H1 (cell line): ENCODE measurements around the gene RIPK4. TPM values are rescaled to one million over a fixed set of nuclear protein-coding genes. Genes with fewer than 3 reads are reported as not detected.

Experiments
- GTF2F1 ChIP-seq: IDR thresholded peaks from 2 replicates; pipeline ENCODE4 v1.6.1; 2012; ENCODE audit warnings: low read depth, low read length, improper control_type of control experiment, borderline replicate concordance
- POU5F1 ChIP-seq: IDR thresholded peaks from 2 replicates; pipeline ENCODE4 v1.6.1; 2011; ENCODE audit warnings: low read depth, mild to moderate bottlenecking, low read length, moderate library complexity
- TEAD4 ChIP-seq: IDR thresholded peaks from 2 replicates; pipeline ENCODE4 v1.6.1; 2012; ENCODE audit warnings: low read depth, low read length, inconsistent platforms, mixed read lengths
- polyA plus RNA-seq, 7 experiments: library from polyadenylated mRNA; depleted of rRNA in 3 of 7; stranded (reverse) in 5 of 7; unstranded in 2 of 7; fragments of >200 nt in 5 of 7; fragments of 200-250 nt in 2 of 7; gene quantifications; 1 replicate in 5 of 7; 2 replicates in 1 of 7; 4 replicates in 1 of 7; pipeline versions ENCODE4 v1.2.1 to v1.2.3, GENCODE V29; 2011 to 2013; ENCODE audit warnings: missing spikeins in 2 of 7, mixed read lengths in 2 of 7
- total RNA-seq: library from RNA; stranded (reverse); fragmentation: NEBNext Ultra II Directional; extraction: Animal tissue kit (Norgen Biotek cat#: 25700); gene quantifications from 2 replicates; pipeline ENCODE4 v1.2.1, GENCODE V29; 2021
- TF ChIP-seq, protein P1 (sequence below): IDR thresholded peaks from 2 replicates; pipeline ENCODE4 v1.6.1; 2012; ENCODE audit warnings: inconsistent platforms
- TF ChIP-seq, protein P2 (sequence below): fragments of 300-600 bp; sonication (generic); IDR thresholded peaks from 2 replicates; pipeline ENCODE4 v1.7.1; 2012; ENCODE audit warnings: low read length, moderate library complexity, mild to moderate bottlenecking, inconsistent platforms; ENCODE audit not compliant: insufficient replicate concordance

The RIPK4 gene
- total and polyA plus RNA-seq, 2 of the 8 experiments (the other 6 are each of a cell fraction or from before 2014, with no cell fraction given), result 2.7 to 5.6 TPM

DNA sequence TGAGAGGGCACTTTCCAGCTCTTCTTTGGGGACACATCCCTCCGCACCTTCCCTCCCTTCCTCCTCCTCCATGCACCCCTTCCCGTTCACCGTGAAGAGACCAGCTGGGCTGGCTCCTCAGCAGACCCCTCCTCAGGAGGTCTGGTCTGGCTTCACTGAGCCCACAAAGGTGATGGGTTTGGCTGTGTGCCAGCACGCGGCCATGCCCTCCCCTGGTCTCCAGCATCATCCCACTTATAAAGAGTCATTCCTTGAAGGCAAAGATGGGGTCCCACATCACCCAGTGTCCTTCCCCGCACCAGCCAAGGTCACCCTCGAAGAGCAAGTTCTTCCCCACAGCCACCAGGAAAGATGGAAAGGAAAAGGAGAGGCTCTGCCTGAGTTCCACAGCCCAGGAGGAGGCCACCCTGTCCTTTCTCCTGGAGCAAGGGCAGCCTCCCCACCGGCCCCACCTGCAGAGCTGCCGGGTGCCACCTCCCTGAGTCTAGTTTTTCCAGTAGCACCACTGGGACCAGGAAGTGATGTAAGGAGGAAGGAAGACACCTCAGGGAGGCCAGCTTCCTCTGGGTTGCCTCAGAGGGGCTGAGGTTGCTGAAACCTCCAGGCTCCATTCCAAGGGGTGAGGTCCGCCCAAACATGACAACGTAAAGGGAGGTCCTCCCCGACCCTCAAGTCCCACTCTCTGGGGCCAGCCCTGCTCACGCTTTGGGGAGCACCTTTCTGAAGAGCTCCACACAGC is 32.7 kb downstream of the RIPK4 start (continued):
- TF ChIP-seq, protein P1, sequence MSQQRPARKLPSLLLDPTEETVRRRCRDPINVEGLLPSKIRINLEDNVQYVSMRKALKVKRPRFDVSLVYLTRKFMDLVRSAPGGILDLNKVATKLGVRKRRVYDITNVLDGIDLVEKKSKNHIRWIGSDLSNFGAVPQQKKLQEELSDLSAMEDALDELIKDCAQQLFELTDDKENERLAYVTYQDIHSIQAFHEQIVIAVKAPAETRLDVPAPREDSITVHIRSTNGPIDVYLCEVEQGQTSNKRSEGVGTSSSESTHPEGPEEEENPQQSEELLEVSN, result no peak
- TF ChIP-seq, protein P2, sequence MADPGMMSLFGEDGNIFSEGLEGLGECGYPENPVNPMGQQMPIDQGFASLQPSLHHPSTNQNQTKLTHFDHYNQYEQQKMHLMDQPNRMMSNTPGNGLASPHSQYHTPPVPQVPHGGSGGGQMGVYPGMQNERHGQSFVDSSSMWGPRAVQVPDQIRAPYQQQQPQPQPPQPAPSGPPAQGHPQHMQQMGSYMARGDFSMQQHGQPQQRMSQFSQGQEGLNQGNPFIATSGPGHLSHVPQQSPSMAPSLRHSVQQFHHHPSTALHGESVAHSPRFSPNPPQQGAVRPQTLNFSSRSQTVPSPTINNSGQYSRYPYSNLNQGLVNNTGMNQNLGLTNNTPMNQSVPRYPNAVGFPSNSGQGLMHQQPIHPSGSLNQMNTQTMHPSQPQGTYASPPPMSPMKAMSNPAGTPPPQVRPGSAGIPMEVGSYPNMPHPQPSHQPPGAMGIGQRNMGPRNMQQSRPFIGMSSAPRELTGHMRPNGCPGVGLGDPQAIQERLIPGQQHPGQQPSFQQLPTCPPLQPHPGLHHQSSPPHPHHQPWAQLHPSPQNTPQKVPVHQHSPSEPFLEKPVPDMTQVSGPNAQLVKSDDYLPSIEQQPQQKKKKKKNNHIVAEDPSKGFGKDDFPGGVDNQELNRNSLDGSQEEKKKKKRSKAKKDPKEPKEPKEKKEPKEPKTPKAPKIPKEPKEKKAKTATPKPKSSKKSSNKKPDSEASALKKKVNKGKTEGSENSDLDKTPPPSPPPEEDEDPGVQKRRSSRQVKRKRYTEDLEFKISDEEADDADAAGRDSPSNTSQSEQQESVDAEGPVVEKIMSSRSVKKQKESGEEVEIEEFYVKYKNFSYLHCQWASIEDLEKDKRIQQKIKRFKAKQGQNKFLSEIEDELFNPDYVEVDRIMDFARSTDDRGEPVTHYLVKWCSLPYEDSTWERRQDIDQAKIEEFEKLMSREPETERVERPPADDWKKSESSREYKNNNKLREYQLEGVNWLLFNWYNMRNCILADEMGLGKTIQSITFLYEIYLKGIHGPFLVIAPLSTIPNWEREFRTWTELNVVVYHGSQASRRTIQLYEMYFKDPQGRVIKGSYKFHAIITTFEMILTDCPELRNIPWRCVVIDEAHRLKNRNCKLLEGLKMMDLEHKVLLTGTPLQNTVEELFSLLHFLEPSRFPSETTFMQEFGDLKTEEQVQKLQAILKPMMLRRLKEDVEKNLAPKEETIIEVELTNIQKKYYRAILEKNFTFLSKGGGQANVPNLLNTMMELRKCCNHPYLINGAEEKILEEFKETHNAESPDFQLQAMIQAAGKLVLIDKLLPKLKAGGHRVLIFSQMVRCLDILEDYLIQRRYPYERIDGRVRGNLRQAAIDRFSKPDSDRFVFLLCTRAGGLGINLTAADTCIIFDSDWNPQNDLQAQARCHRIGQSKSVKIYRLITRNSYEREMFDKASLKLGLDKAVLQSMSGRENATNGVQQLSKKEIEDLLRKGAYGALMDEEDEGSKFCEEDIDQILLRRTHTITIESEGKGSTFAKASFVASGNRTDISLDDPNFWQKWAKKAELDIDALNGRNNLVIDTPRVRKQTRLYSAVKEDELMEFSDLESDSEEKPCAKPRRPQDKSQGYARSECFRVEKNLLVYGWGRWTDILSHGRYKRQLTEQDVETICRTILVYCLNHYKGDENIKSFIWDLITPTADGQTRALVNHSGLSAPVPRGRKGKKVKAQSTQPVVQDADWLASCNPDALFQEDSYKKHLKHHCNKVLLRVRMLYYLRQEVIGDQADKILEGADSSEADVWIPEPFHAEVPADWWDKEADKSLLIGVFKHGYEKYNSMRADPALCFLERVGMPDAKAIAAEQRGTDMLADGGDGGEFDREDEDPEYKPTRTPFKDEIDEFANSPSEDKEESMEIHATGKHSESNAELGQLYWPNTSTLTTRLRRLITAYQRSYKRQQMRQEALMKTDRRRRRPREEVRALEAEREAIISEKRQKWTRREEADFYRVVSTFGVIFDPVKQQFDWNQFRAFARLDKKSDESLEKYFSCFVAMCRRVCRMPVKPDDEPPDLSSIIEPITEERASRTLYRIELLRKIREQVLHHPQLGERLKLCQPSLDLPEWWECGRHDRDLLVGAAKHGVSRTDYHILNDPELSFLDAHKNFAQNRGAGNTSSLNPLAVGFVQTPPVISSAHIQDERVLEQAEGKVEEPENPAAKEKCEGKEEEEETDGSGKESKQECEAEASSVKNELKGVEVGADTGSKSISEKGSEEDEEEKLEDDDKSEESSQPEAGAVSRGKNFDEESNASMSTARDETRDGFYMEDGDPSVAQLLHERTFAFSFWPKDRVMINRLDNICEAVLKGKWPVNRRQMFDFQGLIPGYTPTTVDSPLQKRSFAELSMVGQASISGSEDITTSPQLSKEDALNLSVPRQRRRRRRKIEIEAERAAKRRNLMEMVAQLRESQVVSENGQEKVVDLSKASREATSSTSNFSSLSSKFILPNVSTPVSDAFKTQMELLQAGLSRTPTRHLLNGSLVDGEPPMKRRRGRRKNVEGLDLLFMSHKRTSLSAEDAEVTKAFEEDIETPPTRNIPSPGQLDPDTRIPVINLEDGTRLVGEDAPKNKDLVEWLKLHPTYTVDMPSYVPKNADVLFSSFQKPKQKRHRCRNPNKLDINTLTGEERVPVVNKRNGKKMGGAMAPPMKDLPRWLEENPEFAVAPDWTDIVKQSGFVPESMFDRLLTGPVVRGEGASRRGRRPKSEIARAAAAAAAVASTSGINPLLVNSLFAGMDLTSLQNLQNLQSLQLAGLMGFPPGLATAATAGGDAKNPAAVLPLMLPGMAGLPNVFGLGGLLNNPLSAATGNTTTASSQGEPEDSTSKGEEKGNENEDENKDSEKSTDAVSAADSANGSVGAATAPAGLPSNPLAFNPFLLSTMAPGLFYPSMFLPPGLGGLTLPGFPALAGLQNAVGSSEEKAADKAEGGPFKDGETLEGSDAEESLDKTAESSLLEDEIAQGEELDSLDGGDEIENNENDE, result no peak
- TF ChIP-seq GTF2F1 (no peak), TEAD4 (no peak), POU5F1 (no peak)
